GM18909 (cell line): ENCODE data around the gene EZR.
A peak's percentile ranks its signal among the peaks of the same experiment; 100 is the strongest.
"Not testable (repeated sequence)": the region's sequence is repeated elsewhere in the genome, so short reads cannot be mapped to it uniquely, and the experiment has no call there.

ENCODE experiments used
- ATAC-seq: cut with Tn5 transposase; IDR thresholded peaks from one replicate; pipeline ENCODE4 v1.9.1; 2021; ENCODE audit warnings: mild to moderate bottlenecking; ENCODE audit not compliant: unreplicated experiment, poor library complexity

EZR gene

DNA sequence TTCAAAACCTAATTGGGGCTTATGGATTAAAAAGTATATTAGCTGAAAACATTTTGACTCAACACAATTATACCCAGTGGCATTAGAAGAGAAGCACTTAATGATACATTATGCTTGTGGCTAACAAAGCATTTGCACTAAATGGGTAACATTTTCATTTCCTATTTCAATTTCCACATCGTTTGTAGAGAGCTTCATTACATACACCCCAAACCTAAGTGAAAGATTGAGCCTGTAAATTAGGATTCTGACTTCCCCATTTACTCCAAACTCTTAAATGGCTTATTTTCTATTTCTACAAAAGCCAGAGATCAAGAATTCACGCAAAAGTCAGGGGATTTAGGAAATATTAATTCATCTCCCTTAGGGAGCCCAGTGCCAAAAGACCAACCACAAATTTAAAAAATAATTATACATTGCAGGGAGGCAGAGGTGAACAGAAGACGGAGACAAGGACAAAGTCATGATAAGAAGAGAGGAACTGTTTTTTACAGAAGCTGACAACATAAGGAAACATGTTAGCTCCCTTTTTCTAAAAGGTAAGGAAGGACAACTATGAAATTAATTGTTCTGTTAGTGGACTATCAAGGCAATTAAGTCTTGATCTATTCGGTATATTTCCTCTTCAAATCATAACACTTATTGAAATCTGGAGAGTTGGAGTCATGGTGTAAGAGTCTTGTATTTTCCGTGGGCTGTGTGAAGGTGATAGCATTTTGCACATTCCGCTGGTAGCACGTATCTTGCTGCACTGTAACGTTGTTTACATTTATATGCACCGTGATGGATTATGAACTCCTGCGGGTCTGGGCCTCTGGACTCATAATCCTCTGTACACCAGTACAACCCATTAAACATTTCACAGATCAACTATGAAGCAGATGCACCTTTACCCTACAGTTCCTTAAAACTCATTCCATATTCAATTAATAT is 24.8 kb upstream of the EZR start:
- ATAC-seq = no peak

DNA sequence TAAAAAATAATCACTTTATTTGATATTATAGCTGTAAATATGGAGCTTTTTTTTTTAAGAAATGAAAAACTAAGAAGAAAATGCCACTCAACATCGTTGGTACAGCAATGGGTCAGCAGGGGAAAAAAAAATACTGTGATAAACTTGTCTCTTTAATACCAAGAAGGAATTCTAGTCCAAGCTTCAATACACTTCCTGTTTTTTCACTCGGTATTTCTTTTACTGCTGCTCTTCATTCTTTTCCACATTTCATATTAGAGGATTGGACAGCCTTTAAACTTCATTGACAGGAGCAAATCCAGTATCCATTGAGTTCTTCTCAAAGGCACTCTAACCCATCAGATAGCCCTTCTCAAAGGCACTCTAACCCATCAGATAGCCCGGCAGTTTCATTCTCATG is 22.2 kb upstream of the EZR start:
- ATAC-seq = no peak

DNA sequence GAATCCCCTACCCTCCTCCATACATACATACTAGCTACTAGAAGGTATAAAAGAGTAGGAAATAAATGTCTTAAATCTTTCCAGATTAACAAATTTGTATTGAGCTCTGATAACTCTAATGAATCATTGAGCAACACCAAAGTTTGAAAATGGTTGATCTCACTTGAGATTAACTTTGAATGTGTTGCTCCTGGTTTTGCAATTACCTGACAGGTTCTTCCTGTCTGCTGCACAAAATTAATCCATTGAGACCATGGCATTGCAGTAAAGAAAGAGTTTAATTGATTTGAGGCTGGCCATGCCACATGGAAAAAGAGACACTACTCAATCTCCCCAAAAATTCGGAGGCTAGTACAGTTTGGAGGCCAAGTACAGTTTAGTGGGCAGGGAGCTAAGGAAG is 21.3 kb upstream of the EZR start:
- ATAC-seq = no peak

DNA sequence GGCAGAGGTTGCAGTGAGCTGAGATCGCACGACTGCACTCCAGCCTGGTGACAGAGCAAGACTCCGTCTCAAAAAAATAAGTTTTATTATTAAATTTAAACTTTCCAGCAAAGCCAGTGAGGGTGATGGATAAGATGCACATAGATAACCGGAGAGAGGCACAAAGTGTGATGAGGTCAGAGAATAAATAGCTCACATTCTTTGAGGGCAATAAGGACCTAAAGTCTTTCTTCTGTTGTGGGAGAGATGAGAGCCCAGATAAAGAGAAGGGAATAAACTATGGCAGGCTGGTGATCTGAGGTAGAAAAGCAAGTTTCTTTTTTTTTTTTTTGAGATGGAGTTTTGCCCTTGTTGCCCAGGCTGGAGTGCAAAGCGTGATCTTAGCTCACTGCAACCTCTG is 20.6 kb upstream of the EZR start:
- ATAC-seq = no peak

DNA sequence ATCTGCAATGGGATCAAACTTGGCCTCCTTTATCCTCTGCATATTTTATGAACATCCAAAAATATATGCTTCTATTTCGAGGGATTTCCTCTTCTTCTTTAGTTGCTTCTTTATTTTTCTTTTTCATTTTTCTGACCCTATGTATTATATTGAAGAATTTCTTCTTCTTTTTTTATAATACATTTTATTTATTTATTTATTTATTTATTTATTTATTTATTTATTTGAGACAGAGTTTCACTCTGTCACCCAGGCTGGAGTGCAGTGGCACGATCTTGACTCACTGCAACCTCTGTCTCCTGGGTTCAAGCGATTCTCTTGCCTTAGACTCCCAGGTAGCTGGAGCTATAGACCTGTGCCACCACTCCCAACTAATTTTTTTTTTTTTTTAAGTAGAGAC is 19.6 kb upstream of the EZR start:
- ATAC-seq = not testable (repeated sequence)

DNA sequence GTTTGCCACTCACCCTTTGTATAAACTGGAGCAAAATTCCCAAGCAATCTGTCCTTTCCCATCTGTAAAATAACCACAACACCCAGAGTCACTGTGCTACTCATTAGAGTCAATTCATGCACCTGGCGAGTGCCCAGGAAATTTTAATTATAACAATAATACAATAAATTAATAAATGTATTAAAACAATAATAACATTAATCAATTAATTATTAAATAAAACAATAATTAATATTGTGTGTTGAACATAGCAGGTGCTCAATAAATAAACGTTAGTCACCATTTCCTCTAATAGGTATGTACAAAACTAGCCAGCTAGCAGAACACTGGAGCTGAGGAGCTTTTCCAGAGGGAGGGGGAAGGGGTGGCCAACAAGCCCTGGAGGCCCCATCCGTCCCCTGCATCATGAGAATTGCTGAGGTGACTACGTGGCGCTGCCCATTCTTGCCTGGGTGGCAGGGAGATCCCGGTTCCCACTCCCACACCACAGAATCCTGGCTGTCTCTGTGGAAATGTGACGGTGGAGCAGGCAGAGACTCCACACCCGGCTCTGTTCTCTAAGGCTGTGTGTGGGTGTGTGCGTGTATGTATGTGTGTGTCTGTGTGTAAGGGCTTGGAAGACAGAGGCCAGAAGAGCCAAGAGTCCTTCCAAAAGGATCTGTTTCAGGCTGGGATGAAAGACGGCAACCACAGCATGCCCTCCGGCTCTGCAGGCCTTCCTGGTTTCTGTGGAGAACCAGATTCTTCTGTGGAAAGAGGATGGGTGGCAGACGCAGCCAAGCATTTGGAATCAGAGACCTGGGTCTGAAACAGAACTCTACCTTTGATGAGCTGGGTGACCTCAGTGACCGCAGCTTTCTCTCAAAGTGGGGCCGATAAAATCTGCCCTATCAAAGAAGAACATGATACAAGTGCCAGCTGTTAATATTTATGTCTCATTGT is 18.8 kb upstream of the EZR start:
- no peak for ATAC-seq

GRCh38 chr6:158836625-158837311 is 17.6 kb upstream of the EZR start:
- no peak for ATAC-seq

DNA sequence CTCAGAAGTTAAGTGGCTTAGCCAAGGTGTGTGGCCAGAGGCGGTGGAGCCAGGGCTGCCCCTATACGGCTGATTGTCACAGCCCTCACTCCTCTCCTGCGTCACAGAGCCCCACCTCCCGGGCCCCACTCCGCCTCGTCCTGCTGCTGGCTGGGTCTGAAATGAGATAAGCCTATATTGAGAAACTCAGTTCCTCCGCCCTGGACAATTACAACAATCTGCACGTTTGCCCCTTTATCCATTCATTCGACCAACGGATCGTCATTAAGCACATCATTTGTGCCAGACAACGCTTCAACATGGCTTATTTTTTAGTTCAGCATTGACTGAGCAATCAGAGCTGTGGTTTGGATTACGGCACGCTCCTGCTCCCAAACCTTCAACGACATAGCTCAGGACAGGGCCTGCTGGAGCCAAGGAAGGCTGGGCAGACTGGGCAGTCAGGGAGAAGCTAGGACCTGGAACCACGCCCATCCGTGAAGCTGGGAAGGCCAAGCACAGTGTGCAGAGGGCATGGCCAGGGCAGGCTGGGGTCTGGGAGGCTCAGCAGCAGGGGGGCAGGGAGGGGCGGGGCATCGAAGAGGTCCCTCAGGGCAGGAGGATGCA is 16.6 kb upstream of the EZR start:
- no peak for ATAC-seq

- no peak for ATAC-seq
Observed at GRCh38 chr6:158834675-158835385, 15.7 kb upstream of the EZR start.

GRCh38 chr6:158832807-158833206 is 13.6 kb upstream of the EZR start:
- not testable (repeated sequence) for ATAC-seq

GRCh38 chr6:158832026-158832425 is 12.9 kb upstream of the EZR start:
- ATAC-seq = no peak

- no peak for ATAC-seq
Observed at GRCh38 chr6:158831571-158831970, 12.4 kb upstream of the EZR start.

GRCh38 chr6:158830736-158831135 is 11.6 kb upstream of the EZR start:
- ATAC-seq = no peak

DNA sequence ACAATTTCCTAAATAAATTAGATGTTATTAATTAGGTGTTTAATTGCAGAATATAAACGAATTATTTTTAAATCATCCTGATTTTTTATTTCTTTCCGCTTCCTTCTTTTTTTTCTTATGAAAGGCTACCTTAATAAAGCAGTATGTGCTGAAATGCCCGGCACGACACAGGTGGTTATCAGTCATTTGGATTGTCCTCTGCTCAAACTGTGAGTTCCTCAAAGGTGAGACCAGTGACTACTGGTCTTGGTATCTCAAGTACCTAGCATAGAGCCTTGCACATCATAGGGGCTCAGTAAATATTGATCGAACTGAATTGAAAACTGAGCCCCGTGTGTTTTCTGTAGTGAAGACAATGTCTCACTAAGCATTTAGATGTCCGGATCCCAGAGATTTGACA is 9.6 kb upstream of the EZR start:
- no peak for ATAC-seq

DNA sequence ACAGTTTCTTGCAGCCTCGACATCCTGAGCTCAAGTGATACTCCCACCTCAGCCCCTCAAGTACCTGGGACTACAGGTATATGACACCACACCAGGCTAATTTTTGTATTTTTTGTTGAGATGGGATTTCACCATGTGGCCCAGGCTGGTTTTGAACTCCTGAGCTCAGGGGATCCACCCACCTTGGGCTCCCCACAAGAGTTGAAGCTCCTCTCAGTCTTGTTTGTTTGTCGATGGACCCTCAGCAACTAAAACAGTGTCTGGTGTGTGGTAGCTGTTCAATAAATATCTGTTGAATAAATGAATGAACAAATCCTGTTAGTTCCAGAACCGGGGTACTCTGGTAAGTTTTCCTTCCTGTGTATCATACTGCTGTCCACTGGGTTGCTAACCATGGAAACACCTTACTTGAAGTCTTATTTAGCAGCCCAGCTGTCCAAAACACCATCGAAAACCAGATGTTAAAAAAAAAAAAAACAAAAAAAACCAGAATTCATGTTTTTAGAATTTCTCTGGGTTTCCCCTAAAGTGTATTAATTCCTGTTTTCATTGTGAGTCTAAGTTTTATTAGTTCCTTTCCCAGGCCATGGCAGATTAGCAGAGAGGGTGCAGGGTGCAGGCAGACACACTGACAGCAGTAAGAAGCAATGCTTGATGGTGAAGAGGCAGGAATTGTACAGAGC is 7.8 kb upstream of the EZR start:
- peak; percentile 74 for ATAC-seq

DNA sequence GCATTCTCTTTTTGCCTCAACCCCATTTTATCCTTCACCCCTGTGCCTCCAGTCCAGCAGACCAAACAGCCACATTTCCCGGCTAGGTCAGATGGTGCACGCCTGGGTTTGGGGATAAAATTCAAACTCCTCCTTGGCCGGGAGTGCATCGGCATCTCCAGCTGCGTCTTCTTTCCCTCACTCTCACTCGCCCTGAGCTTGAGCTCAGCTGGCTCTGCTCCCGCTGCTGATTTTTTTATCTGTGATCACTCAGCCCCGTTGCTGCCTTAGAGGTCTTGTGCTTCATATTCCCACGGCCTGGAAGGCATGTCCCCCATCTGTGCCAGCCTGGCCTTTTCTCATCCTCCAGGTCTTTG is 6.8 kb upstream of the EZR start:
- ATAC-seq = no peak

GRCh38 chr6:158825038-158825950 is 6.1 kb upstream of the EZR start:
- no peak for ATAC-seq

- ATAC-seq = not testable (repeated sequence)
Observed at GRCh38 chr6:158823616-158824015, 4.4 kb upstream of the EZR start.
